ENCODE data around the gene CCNYL1. TPM values are rescaled to one million over a fixed set of nuclear protein-coding genes. Genes with fewer than 3 reads are reported as not detected.

CCNYL1 gene
- polyA plus RNA-seq, 1 donor from 2014 or later, result 14.7 TPM

DNA sequence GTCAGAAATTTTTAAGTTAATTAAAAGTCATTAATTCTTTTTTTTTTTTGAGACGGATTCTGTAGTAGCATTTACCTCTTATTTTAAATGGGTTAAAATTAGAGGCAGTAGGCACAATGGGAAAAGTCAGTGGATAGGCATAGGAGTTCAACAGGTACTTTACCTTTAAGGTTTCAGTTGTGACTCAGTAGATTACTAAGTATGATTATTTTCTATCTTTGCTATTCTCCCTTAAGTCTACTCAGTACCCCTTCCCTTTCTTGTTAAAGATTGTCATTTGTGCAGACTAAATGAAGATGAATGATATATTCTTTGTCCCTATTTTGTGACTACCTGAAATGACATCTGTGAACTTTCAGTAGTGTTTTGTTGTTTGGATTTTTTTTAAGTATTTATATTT lies 19.7 kb downstream of the CCNYL1 start:
- Histone ChIP-seq H3K27me3 (ENCODE audit: insufficient read depth, low read depth, low read length) (no peaks in the 10 kb centered on the region), H3K9ac (ENCODE audit: low read length) (no peak overlapping the region), H3K9me3 (ENCODE audit: low read length) (no peaks in the 10 kb centered on the region), H3K36me3 (ENCODE audit: insufficient read depth, low read length) (peaks cover 10% of the 10 kb centered on the region), H3K4me3 (ENCODE audit: low read length) (no peak overlapping the region), H3F3A (ENCODE audit: insufficient read depth, low read length, poor library complexity, severe bottlenecking) (no peaks in the 10 kb centered on the region), H4K20me1 (ENCODE audit: insufficient read depth) (no peaks in the 10 kb centered on the region), H3K9me2 (ENCODE audit: insufficient read depth, low read length) (no peaks in the 10 kb centered on the region), H2AFZ (ENCODE audit: low read depth, low read length) (no peak overlapping the region), H3K79me2 (replicated peaks; ENCODE audit: insufficient read depth, low read length) (no peaks in the 10 kb centered on the region), H3K27ac (ENCODE audit: low read length) (no peak overlapping the region), H3K4me2 (ENCODE audit: low read length) (no peak overlapping the region)
- TF ChIP-seq EP300 (conservative IDR thresholded peaks at IDR 0.05; ENCODE audit: poor library complexity, severe bottlenecking), result no peak
- TF ChIP-seq SMC3 (conservative IDR thresholded peaks at IDR 0.05; ENCODE audit: poor library complexity), result no peak
- no peak for TF ChIP-seq MXI1 (conservative IDR thresholded peaks at IDR 0.05; ENCODE audit: poor library complexity, severe bottlenecking)

DNA sequence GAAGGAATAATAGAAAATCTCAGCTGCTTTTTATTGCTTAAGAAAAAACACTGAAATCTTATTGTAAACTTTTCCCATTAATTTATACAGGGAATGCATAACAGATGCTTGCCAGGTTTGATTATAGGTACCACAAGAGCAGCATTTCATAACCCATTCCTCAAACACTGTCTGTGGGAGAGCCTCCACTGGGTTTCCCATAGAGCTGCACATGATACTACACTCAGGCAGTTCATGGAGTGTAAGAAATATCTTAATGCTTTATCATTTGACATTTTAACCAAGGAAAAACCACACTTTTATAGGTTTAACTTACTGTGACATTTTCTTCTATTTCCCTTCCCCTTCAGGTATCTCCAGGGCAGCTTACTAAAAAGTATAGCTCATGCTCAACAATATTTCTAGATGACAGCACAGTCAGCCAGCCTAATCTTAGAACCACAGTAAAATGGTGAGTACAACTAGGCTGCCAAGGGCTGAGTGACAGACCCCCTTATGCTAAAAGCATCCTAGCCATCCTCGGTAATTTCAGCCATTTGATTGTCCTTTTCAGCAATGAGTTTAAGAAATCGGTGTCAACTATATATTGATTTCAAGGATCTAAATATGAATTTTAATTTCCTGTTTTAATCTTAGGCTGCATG lies 22.3 kb downstream of the CCNYL1 start:
- Histone ChIP-seq H3K27ac (ENCODE audit: low read length) (no peak overlapping the region), H3K79me2 (replicated peaks; ENCODE audit: insufficient read depth, low read length) (no peaks in the 10 kb centered on the region), H3K4me2 (ENCODE audit: low read length) (no peak overlapping the region), H3K9me3 (ENCODE audit: low read length) (no peaks in the 10 kb centered on the region), H2AFZ (ENCODE audit: low read depth, low read length) (no peak overlapping the region), H3K4me3 (ENCODE audit: low read length) (no peak overlapping the region), H3F3A (ENCODE audit: insufficient read depth, low read length, poor library complexity, severe bottlenecking) (no peaks in the 10 kb centered on the region), H3K27me3 (ENCODE audit: insufficient read depth, low read depth, low read length) (no peaks in the 10 kb centered on the region), H3K36me3 (ENCODE audit: insufficient read depth, low read length) (peaks cover 4% of the 10 kb centered on the region), H3K9ac (ENCODE audit: low read length) (no peak overlapping the region), H3K9me2 (ENCODE audit: insufficient read depth, low read length) (no peaks in the 10 kb centered on the region), H4K20me1 (ENCODE audit: insufficient read depth) (no peaks in the 10 kb centered on the region)
- TF ChIP-seq RAD21 (conservative IDR thresholded peaks at IDR 0.05) (no peak), EZH2 (IDR thresholded peaks at IDR 0.05; ENCODE audit: borderline replicate concordance, insufficient read depth, low read length, poor library complexity, severe bottlenecking) (no peak), SMC3 (conservative IDR thresholded peaks at IDR 0.05; ENCODE audit: poor library complexity) (no peak), TAF1 (IDR thresholded peaks at IDR 0.05; ENCODE audit: low read depth) (no peak), POLR2AphosphoS5 (IDR thresholded peaks at IDR 0.05) (no peak), EP300 (conservative IDR thresholded peaks at IDR 0.05; ENCODE audit: poor library complexity, severe bottlenecking) (no peak), MXI1 (conservative IDR thresholded peaks at IDR 0.05; ENCODE audit: poor library complexity, severe bottlenecking) (no peak)
- TF ChIP-seq, protein P1, sequence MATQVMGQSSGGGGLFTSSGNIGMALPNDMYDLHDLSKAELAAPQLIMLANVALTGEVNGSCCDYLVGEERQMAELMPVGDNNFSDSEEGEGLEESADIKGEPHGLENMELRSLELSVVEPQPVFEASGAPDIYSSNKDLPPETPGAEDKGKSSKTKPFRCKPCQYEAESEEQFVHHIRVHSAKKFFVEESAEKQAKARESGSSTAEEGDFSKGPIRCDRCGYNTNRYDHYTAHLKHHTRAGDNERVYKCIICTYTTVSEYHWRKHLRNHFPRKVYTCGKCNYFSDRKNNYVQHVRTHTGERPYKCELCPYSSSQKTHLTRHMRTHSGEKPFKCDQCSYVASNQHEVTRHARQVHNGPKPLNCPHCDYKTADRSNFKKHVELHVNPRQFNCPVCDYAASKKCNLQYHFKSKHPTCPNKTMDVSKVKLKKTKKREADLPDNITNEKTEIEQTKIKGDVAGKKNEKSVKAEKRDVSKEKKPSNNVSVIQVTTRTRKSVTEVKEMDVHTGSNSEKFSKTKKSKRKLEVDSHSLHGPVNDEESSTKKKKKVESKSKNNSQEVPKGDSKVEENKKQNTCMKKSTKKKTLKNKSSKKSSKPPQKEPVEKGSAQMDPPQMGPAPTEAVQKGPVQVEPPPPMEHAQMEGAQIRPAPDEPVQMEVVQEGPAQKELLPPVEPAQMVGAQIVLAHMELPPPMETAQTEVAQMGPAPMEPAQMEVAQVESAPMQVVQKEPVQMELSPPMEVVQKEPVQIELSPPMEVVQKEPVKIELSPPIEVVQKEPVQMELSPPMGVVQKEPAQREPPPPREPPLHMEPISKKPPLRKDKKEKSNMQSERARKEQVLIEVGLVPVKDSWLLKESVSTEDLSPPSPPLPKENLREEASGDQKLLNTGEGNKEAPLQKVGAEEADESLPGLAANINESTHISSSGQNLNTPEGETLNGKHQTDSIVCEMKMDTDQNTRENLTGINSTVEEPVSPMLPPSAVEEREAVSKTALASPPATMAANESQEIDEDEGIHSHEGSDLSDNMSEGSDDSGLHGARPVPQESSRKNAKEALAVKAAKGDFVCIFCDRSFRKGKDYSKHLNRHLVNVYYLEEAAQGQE (IDR thresholded peaks at IDR 0.05; ENCODE audit: borderline replicate concordance), result no peak
- TF ChIP-seq, protein P2, sequence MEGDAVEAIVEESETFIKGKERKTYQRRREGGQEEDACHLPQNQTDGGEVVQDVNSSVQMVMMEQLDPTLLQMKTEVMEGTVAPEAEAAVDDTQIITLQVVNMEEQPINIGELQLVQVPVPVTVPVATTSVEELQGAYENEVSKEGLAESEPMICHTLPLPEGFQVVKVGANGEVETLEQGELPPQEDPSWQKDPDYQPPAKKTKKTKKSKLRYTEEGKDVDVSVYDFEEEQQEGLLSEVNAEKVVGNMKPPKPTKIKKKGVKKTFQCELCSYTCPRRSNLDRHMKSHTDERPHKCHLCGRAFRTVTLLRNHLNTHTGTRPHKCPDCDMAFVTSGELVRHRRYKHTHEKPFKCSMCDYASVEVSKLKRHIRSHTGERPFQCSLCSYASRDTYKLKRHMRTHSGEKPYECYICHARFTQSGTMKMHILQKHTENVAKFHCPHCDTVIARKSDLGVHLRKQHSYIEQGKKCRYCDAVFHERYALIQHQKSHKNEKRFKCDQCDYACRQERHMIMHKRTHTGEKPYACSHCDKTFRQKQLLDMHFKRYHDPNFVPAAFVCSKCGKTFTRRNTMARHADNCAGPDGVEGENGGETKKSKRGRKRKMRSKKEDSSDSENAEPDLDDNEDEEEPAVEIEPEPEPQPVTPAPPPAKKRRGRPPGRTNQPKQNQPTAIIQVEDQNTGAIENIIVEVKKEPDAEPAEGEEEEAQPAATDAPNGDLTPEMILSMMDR (IDR thresholded peaks at IDR 0.05; ENCODE audit: poor library complexity, severe bottlenecking), result no peak

All from neural cell (in vitro differentiated cells).